GM18511 (cell line): ENCODE data around the gene ADGRV1.
"Not testable (repeated sequence)": the region's sequence is repeated elsewhere in the genome, so short reads cannot be mapped to it uniquely, and the experiment has no call there.

Experiments used
- ATAC-seq: cut with Tn5 transposase; IDR thresholded peaks from one replicate; pipeline ENCODE4 v1.9.1; 2021; ENCODE audit warnings: mild to moderate bottlenecking, moderate library complexity; ENCODE audit not compliant: unreplicated experiment

The ADGRV1 gene

GRCh38 chr5:91049800-91050199 lies 491.2 kb downstream of the ADGRV1 start:
- no peak for ATAC-seq

- not testable (repeated sequence) for ATAC-seq
Observed at GRCh38 chr5:91052411-91052810, 493.8 kb downstream of the ADGRV1 start.

- no peak for ATAC-seq
Observed at GRCh38 chr5:91052977-91053740, 494.6 kb downstream of the ADGRV1 start.

- ATAC-seq, result no peak
Observed at GRCh38 chr5:91053741-91054025, 495.1 kb downstream of the ADGRV1 start.

GRCh38 chr5:91058155-91058554 lies 499.6 kb downstream of the ADGRV1 start:
- ATAC-seq, result no peak

GRCh38 chr5:91058575-91058974 lies 500.0 kb downstream of the ADGRV1 start:
- ATAC-seq, result no peak

GRCh38 chr5:91059409-91059808 lies 500.8 kb downstream of the ADGRV1 start:
- peak; percentile 67 for ATAC-seq

- no peak for ATAC-seq
Observed at GRCh38 chr5:91061094-91061493, 502.5 kb downstream of the ADGRV1 start.

- peak; percentile 63 for ATAC-seq
Observed at GRCh38 chr5:91061946-91062562, 503.5 kb downstream of the ADGRV1 start.

GRCh38 chr5:91063098-91063690 lies 504.6 kb downstream of the ADGRV1 start:
- ATAC-seq, result not testable (repeated sequence)

GRCh38 chr5:91065496-91065895 lies 506.9 kb downstream of the ADGRV1 start:
- ATAC-seq, result no peak

GRCh38 chr5:91069364-91069763 lies 510.8 kb downstream of the ADGRV1 start:
- ATAC-seq, result no peak

GRCh38 chr5:91070761-91071550 lies 512.4 kb downstream of the ADGRV1 start:
- ATAC-seq, result no peak

- ATAC-seq, result no peak
Observed at GRCh38 chr5:91072881-91073280, 514.3 kb downstream of the ADGRV1 start.

- peak; percentile 75 for ATAC-seq
Observed at GRCh38 chr5:91074615-91075014, 516.0 kb downstream of the ADGRV1 start.

- no peak for ATAC-seq
Observed at GRCh38 chr5:91076138-91076537, 517.5 kb downstream of the ADGRV1 start.

- ATAC-seq, result no peak
Observed at GRCh38 chr5:91077623-91078022, 519.0 kb downstream of the ADGRV1 start.

- no peak for ATAC-seq
Observed at GRCh38 chr5:91079037-91079436, 520.4 kb downstream of the ADGRV1 start.

- ATAC-seq, result no peak
Observed at GRCh38 chr5:91089758-91090157, 531.2 kb downstream of the ADGRV1 start.

- ATAC-seq, result no peak
Observed at GRCh38 chr5:91090995-91091394, 532.4 kb downstream of the ADGRV1 start.

GRCh38 chr5:91091471-91092234 lies 533.1 kb downstream of the ADGRV1 start:
- no peak for ATAC-seq
